GM18951 (cell line): Measurements from ENCODE around the gene KXD1.

Experiments
- POLR2A ChIP-seq: IDR thresholded peaks from 4 replicates; pipeline ENCODE4 v1.6.1; 2011; ENCODE audit warnings: mild to moderate bottlenecking; ENCODE audit not compliant: insufficient read length, insufficient read depth; ENCODE audit errors: extremely low read depth
- in situ Hi-C: fragments of 300-500 bp; cut with MboI; formaldehyde crosslinking; loops from one replicate; pipeline ENCODE4 v1.12.0; 2022; ENCODE audit warnings: low sequenced_read_pairs, mixed read lengths, inconsistent platforms; ENCODE audit not compliant: unreplicated experiment

The KXD1 gene

DNA sequence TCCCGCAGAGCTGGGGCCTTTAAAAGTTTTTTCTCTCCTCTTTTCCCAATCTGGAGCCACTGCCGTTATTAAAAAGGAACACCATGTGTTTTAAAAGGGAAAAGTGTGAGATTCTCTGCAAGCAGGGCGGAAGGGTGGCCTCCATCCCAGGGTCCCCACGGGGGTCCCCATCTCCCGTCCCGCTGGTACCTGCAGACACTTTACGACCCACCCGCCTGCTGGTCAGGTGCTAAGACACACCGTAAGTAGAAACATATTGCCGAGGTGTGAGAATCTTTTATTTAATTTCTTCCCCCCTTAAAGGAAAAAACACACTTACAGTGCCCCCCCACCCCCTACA, 47.1 kb downstream of the KXD1 start:
- in situ Hi-C loops, result no loop called here

DNA sequence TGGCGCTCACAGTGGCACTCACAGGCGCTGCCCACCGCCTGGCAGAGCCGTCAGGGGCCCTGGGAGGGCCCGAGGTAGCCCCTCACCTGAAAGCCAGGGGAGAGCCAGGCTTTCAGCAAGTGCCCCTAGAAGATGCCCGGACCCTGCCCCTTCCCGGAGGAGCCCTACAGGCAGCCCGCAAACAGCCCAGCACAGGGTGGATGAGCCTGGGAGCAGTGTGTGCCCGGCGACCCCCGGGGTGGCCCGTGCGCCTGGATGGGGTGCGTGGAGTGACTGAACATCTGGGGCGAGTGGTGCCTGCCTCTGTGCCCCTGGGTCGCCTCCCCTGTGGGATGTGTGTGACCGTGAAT, 47.5 kb downstream of the KXD1 start:
- TF ChIP-seq POLR2A, result no peak
- in situ Hi-C loops, result no loop called here

More for the DNA sequence above, 47.1 kb downstream of the KXD1 start:
- TF ChIP-seq POLR2A, result no peak

DNA sequence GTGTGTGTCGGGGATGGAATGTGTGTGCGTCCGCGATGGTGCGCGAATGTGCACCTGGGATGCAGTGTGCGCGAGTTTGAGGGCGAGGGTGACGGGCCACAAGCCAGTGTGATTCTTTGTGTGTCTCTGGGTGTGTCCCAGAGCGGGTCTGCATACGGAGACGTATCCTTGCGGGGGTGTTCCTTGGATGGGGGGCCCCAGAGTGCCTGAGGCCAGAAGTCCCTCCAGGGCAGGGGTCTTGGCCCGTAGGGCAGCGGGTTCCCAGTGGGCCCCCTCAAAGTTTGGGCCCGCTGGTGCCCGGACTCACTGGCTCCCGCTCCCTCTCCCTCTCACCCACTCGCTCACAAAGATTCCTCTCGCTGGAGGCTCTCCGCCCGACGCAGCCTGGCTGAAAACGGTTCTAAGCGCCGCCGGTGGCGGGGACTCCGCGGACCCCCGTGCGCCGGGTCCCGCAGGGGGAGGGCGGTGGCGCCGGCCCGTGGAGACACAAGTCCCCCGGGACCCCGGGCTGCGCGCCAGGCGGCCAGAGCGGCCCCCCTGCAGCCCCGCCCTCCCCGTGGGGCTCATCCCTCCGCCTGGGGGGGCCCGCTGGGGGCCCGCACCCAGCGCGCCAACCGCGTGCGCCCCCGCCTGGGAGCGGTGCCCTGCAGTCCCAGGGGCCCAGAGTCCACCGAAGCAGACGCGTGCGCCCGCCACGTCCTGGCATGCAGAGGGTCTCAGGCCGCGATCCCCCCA, 48.0 kb downstream of the KXD1 start:
- in situ Hi-C loops, result no loop called here
- TF ChIP-seq POLR2A, result no peak

DNA sequence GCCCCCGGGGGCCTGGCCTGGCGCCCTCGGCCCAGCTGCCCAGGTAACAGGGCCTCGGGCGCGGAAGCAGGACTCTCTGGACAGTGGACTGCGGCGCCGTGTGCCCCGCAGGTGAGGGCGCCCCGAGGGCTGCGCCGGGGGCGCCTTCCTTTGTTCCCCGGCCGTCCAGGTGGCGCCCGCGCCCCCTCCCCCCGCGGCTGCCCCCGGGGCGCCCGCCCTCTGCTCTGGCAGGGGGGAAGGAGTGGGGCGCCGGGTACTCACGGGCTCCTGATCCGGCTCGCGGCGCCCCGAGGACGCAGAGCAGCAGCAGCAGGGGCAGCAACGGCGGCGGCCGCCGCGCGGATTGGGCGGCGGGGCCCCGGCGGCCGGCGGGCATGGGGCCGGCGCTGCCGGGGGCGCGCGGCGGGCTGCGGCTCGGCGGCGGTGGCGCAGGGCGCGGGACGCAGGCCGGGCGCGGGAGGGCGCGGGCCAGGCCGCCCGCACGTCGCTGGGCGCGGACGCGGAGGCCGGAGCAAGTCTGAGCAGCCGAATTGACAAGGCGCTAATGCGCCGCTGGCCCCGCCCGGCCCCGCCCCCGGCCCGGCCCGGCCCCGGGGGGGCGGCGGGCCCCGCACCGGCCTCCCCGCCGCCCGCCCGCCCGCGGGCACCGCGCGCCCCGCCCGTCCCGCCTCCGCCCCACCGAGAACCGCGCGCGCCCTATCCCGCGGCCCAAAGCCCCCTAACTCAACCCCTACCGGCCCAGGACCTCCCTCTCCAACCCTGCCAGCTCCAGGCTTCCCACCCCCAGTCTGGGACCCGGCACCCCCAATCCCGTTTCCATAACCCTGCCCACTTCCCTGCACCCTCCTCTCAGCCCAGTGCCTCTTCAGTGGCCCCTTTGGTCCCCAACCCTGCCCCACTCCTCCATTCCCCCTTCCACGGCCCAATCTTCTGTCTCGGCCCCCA, 48.9 kb downstream of the KXD1 start, which contains the start of gene CRLF1:
CRLF1 (minus strand) TSS at position 519 of the 945 bp plus-strand sequence; CDS start at position 376, 143 bp downstream.
- in situ Hi-C loops, result no loop called here
- TF ChIP-seq POLR2A, result no peak

DNA sequence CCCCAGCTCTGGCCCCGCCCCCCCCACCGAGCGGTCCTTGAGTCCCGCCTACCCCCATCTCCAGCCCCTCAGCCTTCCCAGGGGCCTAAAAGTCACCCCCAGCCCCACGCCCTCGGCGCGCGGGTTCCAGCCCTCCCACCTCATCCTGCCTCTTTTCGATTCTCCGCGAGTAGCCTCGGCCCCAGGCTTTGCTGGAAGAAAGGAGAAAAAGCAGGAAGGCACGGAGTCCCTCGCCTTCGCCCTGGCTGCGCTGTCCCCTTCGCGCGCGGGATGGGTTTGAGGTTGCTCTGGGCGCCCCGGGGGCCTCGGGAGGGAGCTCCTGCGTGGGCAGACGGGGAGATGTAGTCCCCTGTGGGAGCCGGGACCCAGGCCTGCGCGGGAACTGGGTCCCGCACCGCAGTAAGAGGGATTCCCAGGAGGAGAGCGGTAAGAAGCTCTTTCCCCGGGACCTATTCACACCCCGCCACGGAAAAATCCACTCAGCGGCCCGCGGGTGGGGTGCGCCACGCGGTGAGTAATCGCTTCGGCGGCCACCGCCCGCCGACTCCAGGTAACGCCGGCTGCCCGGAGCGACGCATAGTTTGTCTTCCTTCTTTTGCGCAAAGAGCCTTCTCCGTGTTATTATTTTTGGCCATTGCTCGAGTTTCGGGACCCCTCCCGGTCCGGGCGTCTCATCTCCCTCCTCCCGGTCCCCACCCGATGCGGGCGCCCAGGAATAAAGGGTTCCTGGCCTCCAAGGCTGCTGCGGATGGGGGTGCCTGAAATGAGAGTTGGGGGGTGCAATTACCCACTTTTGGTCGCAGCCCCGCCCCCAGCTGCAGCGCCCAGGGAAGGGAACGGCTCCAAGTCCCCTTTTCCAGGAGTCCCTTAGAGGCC, 49.8 kb downstream of the KXD1 start:
- in situ Hi-C loops, result no loop called here
- no peak for TF ChIP-seq POLR2A

DNA sequence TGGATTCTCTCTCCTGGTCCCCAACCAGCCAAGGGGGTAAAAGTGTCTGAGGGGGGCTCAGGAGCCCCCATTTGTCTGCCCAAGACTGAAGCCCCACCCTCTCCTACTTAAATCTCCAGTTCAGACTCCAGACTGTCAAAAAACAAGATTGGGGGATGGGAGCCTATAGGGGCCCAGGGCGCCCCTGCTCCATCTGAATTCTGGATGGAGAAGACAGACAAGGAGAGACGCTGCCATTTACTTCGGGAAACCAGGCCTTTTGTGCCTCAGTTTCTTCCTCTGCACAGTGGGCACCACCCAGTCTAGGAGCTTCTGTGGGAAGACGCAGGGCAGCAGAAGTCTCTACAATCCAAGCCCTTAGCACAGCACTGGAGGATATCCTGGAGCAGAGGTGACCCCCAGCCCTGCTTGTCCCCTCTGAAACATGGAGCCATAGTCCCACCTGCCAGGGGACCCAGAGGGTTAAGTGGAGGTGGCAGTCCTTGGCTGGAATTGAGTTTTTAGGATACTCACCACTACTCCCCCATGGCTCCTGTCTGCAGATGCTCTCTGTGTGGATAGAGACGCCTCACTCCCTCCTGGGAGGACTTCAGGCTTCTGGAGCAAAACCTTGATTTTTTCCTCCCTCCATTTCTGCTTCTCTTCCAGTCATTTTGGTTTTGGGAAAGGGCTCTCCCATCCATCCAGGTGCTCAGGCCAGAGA, 50.6 kb downstream of the KXD1 start:
- in situ Hi-C loops, result no loop called here
- TF ChIP-seq POLR2A, result no peak

DNA sequence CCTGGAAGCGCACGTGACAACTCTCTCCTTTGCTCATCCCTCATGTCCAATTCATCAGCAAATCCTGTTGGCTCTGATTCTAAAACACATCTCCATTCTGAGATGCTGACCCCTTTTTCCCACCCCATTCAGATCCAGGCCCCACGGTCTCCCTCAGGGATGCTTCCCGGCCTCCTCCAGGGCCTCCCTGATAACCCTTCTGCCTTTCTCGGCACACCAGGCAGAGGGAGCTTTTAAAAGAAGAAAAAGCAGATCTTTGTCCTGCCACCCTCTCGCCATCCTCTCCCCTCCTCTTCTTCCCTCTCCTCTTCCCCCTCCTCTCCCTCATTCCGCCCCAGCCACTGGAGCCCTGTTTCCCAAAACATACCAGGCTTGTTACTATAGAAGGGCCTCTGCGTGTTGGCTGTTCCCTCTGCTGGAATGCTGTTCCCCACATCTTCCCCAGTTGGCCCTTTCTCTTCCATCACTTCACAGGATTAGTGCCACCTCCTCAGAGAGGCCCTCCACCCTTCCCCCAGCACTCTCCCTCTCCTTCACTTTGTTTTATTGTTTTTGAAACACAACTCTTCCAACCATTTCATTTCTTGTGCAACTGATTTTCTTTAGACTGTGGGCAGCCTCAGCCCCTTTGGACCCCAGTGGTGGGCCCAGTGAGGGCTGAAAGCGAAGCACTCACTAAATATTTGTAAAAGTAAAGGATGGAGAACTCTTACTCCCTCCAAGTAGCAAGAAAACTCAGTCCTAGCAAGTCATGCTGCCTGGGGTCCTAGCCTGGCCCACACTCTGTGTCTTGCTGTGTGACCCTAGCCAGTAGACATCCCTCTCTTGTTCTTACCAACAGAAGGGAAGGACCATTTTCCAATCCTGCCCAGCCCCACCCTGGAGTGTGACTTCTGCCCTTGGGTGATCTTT, 51.4 kb downstream of the KXD1 start:
- in situ Hi-C loops, result no loop called here
- TF ChIP-seq POLR2A, result no peak

DNA sequence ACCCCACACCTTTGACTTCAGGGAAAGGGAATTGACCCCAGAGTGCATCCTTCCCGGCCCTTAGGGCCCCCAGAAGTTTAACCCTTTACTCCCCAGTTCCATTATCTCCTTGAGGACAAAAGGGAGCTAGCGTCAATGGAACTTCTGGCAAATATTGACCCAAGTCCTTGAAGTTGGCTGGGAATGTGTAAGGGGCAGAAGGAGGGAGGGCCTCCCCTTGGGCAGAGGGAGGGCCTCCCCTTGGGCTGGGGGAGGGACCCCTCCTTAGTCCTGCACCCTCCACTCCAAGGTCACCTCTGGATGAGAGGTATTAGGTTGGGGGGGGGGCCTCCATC, 52.0 kb downstream of the KXD1 start:
- TF ChIP-seq POLR2A, result no peak
- in situ Hi-C loops, result no loop called here

DNA sequence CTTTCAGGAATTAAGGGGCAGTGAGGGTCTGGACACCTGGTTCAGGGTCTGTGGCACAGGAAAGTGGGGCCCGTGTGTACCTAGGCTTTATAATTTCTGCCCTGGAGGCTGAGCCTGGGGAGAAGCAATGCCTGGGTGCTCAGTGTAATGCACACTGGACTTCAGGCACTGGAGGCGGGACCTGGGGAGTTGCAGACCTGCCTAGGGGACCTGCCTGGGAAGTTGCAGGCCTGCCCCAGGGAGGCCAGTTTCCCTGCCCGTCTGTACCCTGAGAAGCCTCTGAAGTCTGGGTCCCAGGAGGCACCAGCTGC, 52.5 kb downstream of the KXD1 start:
- no peak for TF ChIP-seq POLR2A
- in situ Hi-C loops, result no loop called here

DNA sequence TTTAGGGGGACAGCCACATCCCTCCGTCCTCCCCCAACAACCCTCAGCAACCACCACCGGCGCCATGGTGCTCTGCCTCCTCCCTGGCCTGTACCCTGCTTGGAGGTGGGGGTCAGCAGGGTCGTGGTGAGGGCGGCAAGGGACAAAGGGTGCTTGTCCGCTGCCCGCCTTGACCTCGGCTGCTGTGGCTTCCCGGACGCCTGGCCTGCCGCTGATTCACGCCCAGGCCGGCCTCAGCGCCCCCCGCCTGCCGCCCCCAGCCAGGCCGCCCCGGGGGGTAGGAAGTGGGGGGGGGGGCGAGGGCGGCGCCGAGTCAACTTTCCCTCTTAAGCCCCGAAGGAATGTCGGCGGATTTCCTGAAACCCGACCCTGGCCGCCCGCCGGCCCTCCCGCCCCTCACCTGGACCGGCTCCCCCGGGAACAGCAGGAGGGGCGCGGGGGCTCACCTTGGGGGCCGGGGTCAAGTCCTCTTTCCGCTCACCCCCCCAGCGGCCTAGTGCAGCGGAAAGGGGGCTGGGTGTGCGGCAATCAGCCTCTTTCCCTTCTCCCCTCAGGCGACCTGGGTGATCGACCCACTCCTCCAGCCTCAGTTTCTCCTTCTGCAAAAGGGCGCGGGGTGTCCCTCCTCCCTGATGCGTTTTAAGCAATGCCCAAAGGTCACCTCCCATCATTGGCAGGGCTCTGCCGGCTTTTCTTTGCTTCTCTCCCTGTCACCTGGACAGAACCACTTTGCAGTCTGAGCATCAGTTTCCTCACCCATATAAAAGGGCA, 53.1 kb downstream of the KXD1 start:
- no peak for TF ChIP-seq POLR2A
- in situ Hi-C loops, result no loop called here

DNA sequence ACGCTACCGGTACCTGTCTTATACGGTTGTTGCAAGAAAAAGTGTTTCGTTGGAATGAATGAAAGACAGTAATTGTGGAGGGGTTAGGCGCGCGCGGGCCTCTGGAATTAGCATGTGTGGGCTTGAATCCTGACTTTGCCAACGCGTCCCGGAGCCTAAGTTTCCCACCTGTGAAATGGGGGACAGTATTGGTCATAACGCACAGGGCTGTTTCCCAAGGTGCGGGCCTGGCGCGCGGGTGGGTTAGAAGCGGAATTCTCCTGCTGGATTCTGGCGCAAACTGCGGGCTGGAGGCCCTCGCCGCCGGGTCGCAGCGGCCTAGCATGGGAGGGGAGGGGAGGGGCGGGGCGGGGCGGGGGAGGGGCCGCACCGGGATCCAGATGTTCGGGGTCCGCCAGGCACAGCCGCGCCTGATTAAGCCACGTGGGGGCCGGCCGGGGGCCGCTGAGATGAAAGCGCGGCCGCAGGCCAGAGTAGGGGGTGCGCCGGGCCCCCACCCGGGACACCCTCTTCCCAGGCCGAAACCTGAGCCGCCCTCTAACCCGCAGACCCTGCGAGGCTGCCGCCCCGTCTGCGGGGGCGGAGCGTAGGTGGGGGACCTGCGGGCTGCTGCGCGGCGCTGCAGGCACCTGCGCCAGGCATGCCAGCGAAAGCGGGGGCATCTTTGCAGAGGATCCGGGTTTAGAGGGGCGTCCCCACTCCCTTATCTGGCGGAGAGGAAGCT, 53.8 kb downstream of the KXD1 start:
- in situ Hi-C loops, result no loop called here

More for the DNA sequence above, 53.8 kb downstream of the KXD1 start:
- TF ChIP-seq POLR2A, result no peak
